NCI-H128 (cell line): ENCODE results near the gene HGS.

Experiments used
- DNase-seq: peaks from one replicate; lab custom pipeline; 2025; ENCODE audit not compliant: unreplicated experiment; lab: John Stamatoyannopoulos, UW

Gene HGS, protein sequence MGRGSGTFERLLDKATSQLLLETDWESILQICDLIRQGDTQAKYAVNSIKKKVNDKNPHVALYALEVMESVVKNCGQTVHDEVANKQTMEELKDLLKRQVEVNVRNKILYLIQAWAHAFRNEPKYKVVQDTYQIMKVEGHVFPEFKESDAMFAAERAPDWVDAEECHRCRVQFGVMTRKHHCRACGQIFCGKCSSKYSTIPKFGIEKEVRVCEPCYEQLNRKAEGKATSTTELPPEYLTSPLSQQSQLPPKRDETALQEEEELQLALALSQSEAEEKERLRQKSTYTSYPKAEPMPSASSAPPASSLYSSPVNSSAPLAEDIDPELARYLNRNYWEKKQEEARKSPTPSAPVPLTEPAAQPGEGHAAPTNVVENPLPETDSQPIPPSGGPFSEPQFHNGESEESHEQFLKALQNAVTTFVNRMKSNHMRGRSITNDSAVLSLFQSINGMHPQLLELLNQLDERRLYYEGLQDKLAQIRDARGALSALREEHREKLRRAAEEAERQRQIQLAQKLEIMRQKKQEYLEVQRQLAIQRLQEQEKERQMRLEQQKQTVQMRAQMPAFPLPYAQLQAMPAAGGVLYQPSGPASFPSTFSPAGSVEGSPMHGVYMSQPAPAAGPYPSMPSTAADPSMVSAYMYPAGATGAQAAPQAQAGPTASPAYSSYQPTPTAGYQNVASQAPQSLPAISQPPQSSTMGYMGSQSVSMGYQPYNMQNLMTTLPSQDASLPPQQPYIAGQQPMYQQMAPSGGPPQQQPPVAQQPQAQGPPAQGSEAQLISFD

DNA sequence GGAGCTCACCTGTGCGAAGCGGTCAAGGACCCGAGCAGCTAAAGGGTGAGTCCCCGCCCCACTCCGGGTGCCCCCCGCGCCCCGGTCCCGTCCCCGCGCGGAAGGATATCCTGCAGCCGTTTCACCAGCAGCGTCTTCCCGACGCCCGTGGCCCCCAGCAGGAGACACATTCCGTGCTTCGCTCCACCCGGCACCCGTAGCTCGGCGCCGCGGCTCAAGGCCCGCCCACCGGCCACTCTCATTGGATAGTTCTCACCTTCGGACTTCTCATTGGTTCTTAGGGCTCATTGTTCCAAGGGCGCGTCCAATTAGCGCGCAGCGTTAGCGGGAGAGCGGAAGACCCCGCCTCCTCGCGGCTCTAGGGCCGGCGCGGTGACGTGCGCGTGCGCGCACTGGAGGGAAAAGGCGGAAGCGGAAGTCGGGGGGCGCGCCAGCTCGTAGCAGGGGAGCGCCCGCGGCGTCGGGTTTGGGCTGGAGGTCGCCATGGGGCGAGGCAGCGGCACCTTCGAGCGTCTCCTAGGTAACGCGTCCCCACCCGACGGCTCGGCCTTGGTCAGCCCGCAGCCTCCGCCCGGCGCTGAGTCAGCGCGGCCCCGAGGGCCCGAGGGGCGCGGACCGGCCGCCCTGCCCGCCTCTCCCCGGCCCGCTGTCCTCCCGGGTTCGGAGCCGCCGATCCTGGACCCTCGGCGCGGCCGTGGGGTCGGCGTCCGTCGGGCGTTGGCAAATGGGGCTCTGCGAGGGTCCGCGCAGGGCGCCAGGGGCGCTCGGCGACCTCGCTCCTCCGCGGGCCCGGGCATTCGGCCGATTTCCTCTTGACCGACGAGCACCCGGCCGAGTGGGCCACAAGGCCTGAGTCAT lies at the start of gene HGS, which contains the start of gene ARL16:
HGS (plus strand) TSS at position 428 of the 858 bp plus-strand sequence; CDS start at position 484, 56 bp downstream.
ARL16 (minus strand) TSS at position 214 of the 858 bp plus-strand sequence; CDS start at position 170, 44 bp downstream.
- peak; percentile 92 for DNase-seq

DNA sequence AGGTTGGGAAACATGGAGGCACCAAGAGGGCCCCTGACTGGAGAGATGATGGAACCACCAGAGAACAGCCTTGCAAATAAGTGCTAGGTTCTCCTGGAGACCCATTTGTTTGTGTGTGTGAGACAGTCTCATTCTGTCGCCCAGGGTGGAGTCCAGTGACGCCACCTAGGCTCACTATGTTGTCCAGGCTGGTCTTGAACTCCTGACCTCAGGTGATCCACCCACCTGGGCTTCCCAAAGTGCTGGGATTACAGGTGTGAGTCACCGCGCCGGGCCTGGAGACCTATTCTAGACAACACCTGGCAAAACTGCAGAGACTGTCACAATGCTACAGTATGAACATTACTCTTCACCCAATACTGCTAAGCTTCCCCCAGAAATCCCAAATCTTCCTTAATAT lies 48.4 kb upstream of the HGS start:
- DNase-seq = no peak

DNA sequence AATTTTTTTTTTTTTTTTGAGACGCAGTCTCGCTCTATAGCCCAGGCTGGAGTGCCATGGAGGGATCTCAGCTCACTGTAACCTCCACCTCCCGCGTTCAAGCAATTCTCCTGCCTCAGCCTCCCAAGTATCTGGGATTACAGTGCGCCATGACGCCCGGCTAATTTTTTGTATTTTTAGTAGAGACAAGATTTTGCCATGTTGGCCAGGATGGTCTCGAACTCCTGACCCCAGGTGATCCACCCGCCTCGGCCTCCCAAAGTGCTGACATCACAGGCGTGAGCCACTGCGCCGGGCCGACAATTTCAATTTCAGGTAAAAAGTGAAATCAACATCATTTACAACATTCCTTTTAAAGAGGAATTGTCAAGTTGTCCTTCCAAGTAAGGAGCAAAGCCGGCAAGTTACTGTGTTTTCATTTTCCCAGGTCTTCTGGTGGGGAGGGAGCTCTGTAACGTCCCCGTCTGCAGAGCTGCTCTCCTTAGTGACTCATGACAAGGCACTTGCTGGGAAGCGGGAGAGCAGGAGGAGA lies 47.8 kb upstream of the HGS start:
- DNase-seq = no peak

DNA sequence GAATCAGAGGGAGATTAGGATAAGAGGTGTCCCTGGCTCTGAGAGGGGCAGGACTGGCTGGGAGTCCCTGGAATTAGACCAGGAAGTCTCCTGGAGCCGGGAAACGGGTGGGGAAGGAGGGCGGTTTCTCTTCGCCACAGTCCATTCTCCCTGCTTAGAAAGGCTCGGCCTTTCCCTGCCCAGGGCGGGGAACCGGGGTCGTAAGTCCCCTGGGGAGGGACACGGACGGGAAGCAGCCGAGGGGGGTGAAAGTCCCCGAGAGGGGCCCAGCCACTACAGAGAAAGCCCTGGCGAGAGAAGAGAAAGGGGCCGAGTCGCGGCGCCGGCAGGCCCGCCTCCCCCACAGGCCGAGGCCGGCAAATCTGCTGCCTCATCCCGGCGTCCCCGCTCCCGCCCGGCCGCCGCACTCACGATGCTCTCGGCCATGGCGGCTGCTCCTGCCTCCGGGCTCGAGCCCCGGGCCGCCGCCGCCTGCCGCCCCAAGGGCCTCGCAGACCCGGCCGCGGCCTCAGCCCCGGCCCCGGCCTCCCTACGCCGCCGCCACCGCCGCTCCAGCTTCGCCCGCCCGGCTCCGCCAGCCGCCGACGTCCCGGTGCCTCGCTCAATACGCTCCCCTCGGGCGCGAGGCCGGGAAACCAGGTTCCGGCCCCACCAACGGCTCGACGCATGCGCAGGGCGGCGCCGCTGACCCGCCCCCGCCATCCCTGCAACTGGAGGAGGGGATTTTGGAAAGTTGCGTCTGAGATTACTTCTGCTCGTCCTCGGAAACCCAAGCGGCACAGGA lies 47.1 kb upstream of the HGS start, which contains the start of the genes NPLOC4 and TSPAN10:
NPLOC4 (minus strand) TSS at position 608 of the 784 bp plus-strand sequence; CDS start at position 426, 182 bp downstream.
TSPAN10 (plus strand) TSS at position 692 of the 784 bp plus-strand sequence. CDS start 5,217 bp downstream, outside the sequence.
- peak; percentile 60 for DNase-seq

DNA sequence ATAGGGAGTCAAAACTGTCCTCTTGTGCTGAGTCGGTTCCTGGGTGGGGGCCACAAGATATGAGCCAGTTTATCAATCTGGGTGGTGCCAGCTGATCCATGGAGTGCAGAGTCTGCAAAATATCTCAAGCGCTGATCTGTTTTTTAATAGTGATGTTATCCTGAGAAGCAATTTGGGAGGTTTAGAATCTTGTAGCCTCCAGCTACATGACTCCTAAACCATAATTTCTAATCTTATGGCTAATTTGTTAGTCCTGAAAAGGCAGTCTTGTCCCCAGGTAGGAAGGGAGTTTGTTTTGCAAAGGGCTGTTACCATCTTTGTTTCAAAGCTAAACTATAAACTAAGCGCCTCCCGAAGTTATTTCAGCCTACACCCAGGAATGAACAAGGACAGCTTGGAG lies 45.1 kb upstream of the HGS start:
- no peak for DNase-seq

DNA sequence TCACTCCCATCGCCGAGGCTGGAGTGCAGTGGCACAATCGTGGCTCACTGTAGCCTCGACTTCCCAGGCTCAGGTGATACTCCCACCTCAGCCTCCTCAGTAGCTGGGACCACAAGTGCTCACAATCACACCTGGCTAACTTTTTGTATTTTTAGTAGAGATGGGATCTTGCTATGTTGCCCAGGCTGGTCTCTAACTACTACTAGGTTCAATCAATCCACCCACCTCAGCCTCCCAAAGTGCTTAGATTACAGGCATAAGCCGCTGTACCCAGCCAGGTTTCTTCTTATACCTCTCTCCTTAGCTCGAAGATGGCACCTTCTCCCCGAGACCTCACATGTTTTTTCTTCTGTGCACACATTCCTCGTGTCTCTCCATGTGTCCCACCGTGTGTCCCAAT lies 43.8 kb upstream of the HGS start:
- DNase-seq = no peak

DNA sequence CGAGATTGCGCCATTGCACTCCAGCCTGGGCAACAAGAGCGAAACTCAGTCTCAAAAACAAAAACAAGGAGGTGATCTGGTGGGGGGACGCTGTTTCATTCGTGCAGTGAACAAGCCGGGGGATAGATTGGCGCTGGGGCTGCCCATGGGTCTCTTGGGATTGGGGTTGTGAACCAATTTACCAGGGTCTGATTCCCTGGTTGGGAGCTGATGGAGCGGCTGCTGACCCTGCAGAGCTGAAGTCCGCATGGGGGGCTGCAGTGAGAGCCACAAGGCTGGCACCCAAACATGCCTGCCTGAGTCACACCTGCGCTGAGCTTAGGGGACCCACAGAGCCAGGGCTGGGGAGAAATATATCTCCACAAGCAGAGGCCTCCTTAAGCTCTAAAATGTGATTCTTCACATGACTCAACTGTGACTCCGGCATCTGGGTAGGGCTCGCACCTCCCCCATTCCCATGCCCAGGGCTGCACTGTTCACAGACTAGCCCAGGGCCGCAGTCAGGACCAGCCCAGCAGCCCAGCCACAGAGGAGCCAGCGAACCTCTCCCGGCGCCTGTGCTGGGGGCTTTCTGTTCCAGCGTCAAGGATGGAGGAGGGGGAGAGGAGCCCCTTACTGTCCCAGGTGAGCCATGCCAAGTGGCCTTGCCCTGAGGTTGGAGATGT lies 41.9 kb upstream of the HGS start:
- no peak for DNase-seq

DNA sequence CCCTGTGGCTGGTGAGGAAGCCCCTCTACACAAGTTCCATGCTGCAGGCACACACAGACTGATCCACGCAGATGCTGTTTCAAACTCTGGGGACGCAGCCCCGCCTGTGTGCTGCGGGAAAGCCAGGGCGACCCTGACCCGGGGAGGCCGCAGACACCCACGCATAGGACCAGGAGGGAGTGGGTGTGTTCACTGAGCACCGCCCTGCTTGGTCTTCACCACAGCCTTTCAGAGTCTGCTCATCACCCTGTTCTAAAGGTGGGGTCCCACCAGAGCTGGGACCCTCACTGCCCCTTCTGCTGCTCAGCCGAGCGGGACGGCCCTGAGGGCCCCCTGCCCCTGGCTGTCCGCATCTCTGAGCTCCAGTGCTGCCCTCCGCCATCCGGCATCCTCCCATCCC lies 39.3 kb upstream of the HGS start:
- no peak for DNase-seq

DNA sequence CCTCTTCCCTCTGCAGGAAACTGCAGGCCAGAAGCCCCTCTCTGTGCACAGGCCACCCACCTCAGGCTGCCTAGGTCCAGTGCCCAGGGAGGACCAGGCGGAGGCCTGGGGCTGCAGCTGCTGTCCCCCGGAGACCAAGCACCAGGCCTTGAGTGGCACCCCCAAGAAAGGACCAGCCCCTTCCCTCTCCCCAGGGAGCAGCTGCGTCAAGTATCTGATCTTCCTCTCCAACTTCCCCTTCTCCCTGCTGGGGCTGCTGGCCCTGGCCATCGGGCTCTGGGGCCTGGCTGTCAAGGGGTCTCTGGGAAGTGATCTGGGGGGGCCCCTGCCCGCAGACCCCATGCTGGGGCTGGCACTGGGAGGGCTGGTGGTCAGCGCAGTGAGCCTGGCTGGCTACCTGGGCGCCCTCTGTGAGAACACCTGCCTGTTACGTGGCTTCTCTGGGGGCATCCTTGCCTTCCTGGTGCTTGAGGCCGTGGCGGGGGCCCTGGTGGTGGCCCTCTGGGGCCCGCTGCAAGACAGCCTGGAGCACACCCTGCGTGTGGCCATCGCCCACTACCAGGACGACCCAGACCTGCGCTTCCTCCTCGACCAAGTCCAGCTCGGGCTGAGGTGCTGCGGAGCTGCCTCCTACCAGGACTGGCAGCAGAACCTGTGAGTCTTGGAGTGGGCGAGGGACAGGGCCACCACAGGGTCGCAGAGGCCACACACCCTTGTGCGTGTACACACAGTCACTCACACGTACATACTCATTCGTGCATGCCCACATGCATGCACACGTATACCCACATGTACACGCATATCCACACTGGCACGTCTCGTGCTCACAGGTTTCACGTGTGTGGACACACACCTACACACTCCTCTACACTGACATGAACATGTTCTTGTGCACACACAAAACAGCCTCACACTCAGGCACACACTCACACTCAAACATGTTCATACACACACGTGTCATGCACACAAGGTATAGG lies 38.5 kb upstream of the HGS start:
- DNase-seq = no peak

DNA sequence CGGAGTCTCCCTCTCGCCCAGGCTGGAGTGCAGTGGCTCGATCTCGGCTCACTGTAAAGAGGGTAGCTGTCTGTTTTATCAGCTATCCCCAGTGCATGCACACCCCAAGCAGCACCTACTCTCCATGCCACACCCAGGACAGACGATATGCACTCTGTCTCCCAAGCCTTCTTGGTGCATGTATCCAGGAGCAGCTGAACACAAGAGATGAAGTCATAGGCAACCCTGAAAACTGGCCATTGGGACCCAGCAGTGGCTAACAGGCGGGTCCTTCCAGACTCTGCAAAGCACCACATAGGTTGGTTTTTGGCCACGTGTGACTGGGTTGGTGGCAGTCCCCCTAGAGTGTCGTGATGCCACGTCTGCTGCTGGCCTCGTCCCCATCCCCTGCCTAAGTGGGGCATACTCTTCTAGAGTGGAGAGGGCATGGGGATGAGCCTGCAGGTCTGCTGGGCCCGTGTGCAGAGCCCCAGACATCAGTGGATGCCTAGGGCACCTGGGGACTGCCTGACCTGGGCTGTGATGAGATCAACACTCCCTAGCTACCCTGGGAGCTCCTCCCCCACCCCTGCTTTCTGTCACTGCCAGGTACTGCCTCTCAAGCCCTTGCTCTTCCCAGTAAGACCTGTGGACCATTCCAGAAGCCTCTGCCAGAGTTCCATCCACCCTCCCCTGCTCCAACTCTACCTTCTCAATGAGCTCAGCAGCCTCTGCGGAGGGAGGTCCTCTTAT lies 36.8 kb upstream of the HGS start:
- no peak for DNase-seq

DNA sequence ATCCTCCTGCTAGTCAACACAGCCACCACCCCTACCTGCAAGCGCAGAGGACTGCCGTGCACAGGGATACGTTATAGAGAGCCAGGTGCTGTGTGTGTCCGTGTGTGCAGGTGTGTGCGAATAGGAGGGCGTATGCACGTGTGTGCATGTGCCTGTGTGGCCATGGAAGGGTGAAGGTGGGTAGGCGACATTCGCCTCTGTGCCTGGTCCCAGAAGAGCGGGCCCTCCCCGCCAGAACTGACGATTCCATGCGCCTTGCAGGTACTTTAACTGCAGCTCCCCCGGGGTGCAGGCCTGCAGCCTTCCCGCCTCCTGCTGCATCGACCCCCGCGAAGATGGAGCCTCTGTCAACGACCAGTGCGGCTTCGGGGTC lies 36.2 kb upstream of the HGS start:
- no peak for DNase-seq

DNA sequence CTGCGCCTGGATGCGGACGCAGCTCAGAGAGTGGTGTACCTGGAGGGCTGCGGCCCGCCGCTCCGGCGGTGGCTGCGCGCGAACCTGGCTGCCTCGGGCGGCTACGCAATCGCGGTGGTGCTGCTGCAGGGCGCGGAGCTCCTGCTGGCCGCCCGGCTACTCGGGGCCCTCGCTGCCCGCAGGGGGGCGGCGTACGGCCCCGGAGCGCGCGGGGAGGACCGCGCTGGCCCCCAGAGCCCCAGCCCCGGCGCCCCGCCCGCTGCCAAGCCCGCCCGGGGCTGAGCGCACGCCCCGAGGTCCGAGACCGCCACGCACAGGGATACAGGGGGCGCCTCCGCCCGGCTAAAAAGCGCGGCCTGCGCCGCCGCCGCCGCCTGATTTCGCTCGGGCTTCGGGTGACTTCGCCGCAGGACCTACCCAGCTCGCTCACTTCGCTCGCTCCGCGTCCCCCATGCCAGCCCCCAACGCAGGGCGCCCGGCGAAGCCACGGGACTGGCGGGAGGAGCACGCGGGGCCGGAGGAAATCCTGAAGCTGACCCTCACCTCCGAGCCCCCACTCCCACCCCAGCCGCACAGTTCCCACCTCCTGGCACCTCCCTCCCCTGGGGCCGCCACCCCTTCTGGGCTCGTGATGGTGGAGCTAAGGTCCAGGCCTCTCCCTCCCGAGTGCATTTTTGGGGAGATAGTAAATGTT lies 35.7 kb upstream of the HGS start:
- no peak for DNase-seq

DNA sequence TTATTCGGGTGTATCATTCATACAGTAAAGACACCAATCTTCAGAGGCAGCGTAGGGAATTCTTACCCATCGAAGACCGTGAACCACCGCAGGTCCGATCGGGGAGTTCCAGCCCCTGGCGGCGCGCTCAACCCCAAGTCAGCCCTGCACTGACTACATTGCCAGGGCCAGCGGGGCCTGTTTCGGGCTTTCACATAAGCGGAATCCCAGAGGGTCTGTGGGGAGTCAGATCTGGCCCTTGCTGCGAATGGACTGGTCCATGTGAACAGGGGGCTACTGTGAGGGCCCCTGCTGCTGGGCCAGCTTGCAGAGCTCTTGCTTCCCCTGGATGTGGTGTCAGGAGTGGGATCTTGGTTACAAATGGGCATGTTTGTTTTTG lies 35.1 kb upstream of the HGS start:
- no peak for DNase-seq

DNA sequence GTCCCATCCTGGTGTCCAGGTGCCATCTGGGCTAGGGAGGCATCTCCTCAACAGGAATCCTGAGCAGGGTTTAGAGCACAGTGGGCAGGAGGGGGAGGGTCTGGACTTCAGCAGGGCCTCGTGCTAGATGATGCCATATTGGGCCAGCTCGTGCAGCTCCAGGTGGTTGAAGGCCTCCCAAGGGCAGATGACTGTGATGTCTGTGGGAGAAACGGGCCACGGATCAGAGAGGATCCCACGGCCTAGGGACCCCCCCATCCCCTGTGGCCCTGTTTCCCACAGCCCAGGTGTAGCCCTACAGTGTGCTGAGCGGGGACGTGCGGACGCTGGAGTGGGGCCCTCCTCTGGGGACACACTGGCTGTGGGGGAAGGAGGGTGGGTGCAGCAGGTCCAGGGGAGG lies 32.9 kb upstream of the HGS start:
- DNase-seq = no peak

DNA sequence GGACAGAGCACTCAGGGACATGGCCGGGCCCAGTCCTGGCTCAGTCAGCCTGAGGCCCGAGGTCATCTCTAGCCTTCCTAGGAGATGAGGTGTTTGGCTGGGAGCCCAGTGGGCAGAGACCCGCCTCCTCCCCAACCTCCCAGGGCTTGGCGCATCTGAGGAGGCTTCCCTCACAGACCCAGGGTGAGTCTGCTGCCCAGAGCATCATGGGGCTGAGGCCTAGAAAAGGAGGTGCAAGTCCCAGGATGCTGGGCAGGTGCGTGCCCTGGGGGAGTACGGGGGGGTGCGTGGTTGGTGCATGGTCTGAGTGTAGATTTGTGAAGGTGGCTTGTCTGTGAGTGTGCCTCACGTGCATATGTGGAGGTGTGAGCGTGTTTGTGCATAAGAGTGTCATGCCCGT lies 32.1 kb upstream of the HGS start:
- DNase-seq = no peak

DNA sequence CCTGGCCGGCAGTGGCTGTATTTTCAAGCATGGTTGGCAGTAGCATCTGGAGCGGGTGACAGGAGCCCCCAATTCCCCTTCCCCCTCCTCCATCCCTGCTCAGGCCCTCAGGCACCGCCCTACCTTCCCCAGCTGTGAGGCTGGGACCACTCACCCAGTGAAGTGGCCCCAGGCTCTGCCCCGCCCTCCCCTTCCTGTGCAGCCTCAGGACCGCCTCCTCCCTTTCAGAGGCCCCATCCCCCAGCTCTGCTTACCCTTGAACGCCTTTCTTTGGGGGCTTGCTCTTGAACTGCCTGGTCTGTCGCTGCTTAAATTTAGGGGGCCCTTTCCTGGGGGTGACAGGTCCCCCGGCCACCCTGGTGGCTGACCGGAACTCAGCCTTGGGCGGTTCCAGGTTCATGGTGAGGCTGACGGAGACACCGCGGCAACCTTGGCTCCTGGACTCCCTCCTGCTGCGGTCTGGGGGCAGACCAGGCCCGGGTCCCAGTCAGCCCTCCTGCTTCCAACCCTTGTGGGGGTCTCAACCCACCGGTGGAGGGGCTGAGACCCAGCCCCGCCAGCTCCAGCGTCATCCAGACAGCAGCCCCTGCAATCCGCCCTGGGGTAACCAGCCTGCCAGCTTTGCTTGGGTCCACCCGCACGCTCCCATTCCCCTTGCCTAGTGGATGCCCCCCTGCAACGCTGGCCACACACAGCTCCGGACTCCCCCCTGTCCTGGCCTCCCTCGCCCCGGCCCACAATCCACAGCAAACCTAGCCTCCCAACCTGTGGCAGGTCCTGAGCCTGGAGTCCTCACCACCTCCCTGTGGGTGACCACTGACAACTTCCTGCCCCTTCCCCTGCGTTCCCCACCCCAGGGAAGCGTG lies 30.7 kb upstream of the HGS start:
- DNase-seq = no peak
